Fibroblast of lung (primary cell): ENCODE results near the gene DCPS. TPM values are rescaled to one million over a fixed set of nuclear protein-coding genes. Genes with fewer than 3 reads are reported as not detected.

ENCODE experiments used
- DNase-seq, 2 donors: peaks; one replicate each; pipeline versions ENCODE4 v3.0.0 to v3.0.0-alpha.2; 2010; ENCODE audit warnings: low read depth in 2 of 2
- H2AFZ ChIP-seq: 2 replicates; pipeline ENCODE4 v1.5.1; 2012; ENCODE audit warnings: low read length, control low read depth, inconsistent platforms
- H3K27ac ChIP-seq: 2 replicates; pipeline ENCODE4 v1.5.1; 2011; ENCODE audit warnings: low read length, control low read depth; ENCODE audit not compliant: insufficient read depth
- H3K27me3 ChIP-seq: 2 replicates; pipeline ENCODE4 v1.5.1; 2011; ENCODE audit warnings: mild to moderate bottlenecking, low read length; ENCODE audit not compliant: control insufficient read depth, insufficient read depth
- H3K36me3 ChIP-seq: 2 replicates; pipeline ENCODE4 v1.5.1; 2011; ENCODE audit warnings: low read length; ENCODE audit not compliant: control insufficient read depth, insufficient read depth
- H3K4me1 ChIP-seq: 2 replicates; pipeline ENCODE4 v1.5.1; 2011; ENCODE audit warnings: low read length; ENCODE audit not compliant: control insufficient read depth, insufficient read depth; ENCODE audit errors: extremely low read depth
- H3K4me2 ChIP-seq: 2 replicates; pipeline ENCODE4 v1.5.1; 2011; ENCODE audit warnings: low read length, control low read depth; ENCODE audit not compliant: insufficient read depth; ENCODE audit errors: extremely low read depth
- H3K4me3 ChIP-seq, 4 experiments: fragments of 200-600 bp in 1 of 4; sonication (generic) in 1 of 4; replicated peaks in 1 of 4; 2 replicates each; pipeline ENCODE4 v1.5.1; 2011 to 2016; ENCODE audit warnings: low read length in 4 of 4, low read depth in 3 of 4, mild to moderate bottlenecking in 3 of 4, control low read depth in 2 of 4, inconsistent platforms in 1 of 4, mixed read lengths in 1 of 4; ENCODE audit not compliant: insufficient read depth in 1 of 4; ENCODE audit errors: control extremely low read depth in 1 of 4
- H3K79me2 ChIP-seq: 2 replicates; pipeline ENCODE4 v1.5.1; 2012; ENCODE audit warnings: mild to moderate bottlenecking, low read length, inconsistent platforms; ENCODE audit not compliant: control insufficient read depth, insufficient read depth
- H3K9ac ChIP-seq: 2 replicates; pipeline ENCODE4 v1.5.1; 2011; ENCODE audit warnings: mild to moderate bottlenecking, low read length, control low read depth; ENCODE audit not compliant: insufficient read depth
- H3K9me3 ChIP-seq: 2 replicates; pipeline ENCODE4 v1.5.1; 2012; ENCODE audit warnings: low read depth, low read length; ENCODE audit not compliant: control insufficient read depth, insufficient read depth
- H4K20me1 ChIP-seq: 2 replicates; pipeline ENCODE4 v1.5.1; 2011; ENCODE audit warnings: low read length; ENCODE audit not compliant: control insufficient read depth, insufficient read depth; ENCODE audit errors: extremely low read depth
- CTCF ChIP-seq, 2 donors: IDR thresholded peaks in 1 of 2; conservative IDR thresholded peaks in 1 of 2; 1 replicate in 1 of 2; 2 replicates in 1 of 2; pipeline ENCODE4 v1.5.1; 2011 to 2012; ENCODE audit warnings: low read length in 2 of 2, control low read depth in 1 of 2, inconsistent platforms in 1 of 2, low read depth in 1 of 2, mild to moderate bottlenecking in 1 of 2
- EZH2 ChIP-seq: IDR thresholded peaks from 2 replicates; pipeline ENCODE4 v1.5.1; 2012; ENCODE audit warnings: low read length, control low read depth, mild to moderate bottlenecking; ENCODE audit errors: missing control alignments
- polyA plus RNA-seq, 2 donors: library from polyadenylated mRNA; depleted of rRNA in 1 of 2; stranded (reverse) in 1 of 2; unstranded in 1 of 2; fragments of >200 nt; gene quantifications; 2 replicates each; pipeline ENCODE4 v1.2.1, GENCODE V29; 2011 to 2012; ENCODE audit warnings: missing spikeins in 1 of 2
- total RNA-seq: library from RNA; depleted of rRNA; stranded (reverse); fragments of >200 nt; gene quantifications from 2 replicates; pipeline ENCODE4 v1.2.1, GENCODE V29; 2014

Gene DCPS
- total and polyA plus RNA-seq, 2 donors (not counting 1 experiment from before 2014, with no cell fraction given) = 13.0 to 22.7 TPM

- Histone ChIP-seq H2AFZ (no peak overlapping the region), H4K20me1 (no peaks in the 10 kb centered on the region), H3K9me3 (no peaks in the 10 kb centered on the region), H3K4me2 (no peak overlapping the region), H3K27ac (no peak overlapping the region), H3K4me1 (peaks cover 21% of the 10 kb centered on the region), H3K36me3 (peaks cover 3% of the 10 kb centered on the region), H3K27me3 (no peaks in the 10 kb centered on the region), H3K4me3 (no peak overlapping the region), H3K9ac (no peak overlapping the region), H3K79me2 (peaks cover 5% of the 10 kb centered on the region)
- no peak for DNase-seq
- TF ChIP-seq EZH2 (no peak), CTCF (conservative IDR thresholded peaks at IDR 0.05 in 1 of 2, IDR thresholded peaks at IDR 0.05 in 1 of 2; ENCODE audit: low read depth in 1 of 2, low read length in 2 of 2) (no peak)
Observed at GRCh38 chr11:126344141-126345080, 40.6 kb downstream of the DCPS start.

DNA sequence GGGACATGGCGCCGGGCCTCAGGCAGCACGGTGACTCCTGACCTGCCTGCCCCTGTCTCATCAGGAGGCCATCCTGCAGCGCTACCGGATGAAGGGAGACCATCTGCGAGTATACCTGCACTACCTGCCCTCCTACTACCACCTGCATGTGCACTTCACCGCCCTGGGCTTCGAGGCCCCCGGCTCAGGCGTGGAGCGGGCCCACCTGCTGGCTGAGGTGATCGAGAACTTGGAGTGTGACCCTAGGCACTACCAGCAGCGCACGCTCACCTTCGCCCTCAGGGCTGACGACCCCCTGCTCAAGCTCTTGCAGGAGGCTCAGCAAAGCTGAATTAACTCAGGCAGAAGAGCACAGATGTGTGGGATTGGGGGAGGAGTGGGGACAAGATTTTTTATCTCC is 41.4 kb downstream of the DCPS start:
- H3K9ac ChIP-seq = no peak overlapping the region
- TF ChIP-seq CTCF (conservative IDR thresholded peaks at IDR 0.05 in 1 of 2, IDR thresholded peaks at IDR 0.05 in 1 of 2; ENCODE audit: low read depth in 1 of 2, low read length in 2 of 2) = no peak
- H3K36me3 ChIP-seq = peaks cover 3% of the 10 kb centered on the region
- no peak overlapping the region for H2AFZ ChIP-seq
- H3K4me3 ChIP-seq = no peak overlapping the region
- H4K20me1 ChIP-seq = no peaks in the 10 kb centered on the region
- H3K27ac ChIP-seq = no peak overlapping the region
- H3K4me1 ChIP-seq = peaks cover 20% of the 10 kb centered on the region
- H3K9me3 ChIP-seq = no peaks in the 10 kb centered on the region
- H3K27me3 ChIP-seq = no peaks in the 10 kb centered on the region
- peaks cover 5% of the 10 kb centered on the region for H3K79me2 ChIP-seq
- no peak for DNase-seq
- no peak overlapping the region for H3K4me2 ChIP-seq

- Histone ChIP-seq H2AFZ (no peak overlapping the region), H3K27ac (peak overlapping the region; percentile 47)
Observed at GRCh38 chr11:126345759-126346585, 42.1 kb downstream of the DCPS start.

More at GRCh38 chr11:126345759-126346585, 42.1 kb downstream of the DCPS start:
- Histone ChIP-seq H3K4me2 (no peak overlapping the region), H4K20me1 (no peaks in the 10 kb centered on the region), H3K4me1 (peaks cover 24% of the 10 kb centered on the region), H3K27me3 (no peaks in the 10 kb centered on the region), H3K9ac (no peak overlapping the region), H3K4me3 (no peak overlapping the region), H3K36me3 (peaks cover 3% of the 10 kb centered on the region), H3K79me2 (peaks cover 10% of the 10 kb centered on the region), H3K9me3 (no peaks in the 10 kb centered on the region)
- DNase-seq = peak; percentile 63 to 82
- no peak for TF ChIP-seq CTCF (conservative IDR thresholded peaks at IDR 0.05 in 1 of 2, IDR thresholded peaks at IDR 0.05 in 1 of 2; ENCODE audit: low read depth in 1 of 2, low read length in 2 of 2)
- TF ChIP-seq EZH2 = no peak
